Gastrocnemius medialis (tissue), 4 donors: Measurements from ENCODE around the gene GCDH.

Experiments
- CTCF ChIP-seq, 5 experiments: fragments of 450-650 bp in 3 of 5; fragments of 200-600 bp in 2 of 5; sonication (generic) in 2 of 5; IDR thresholded peaks in 4 of 5; conservative IDR thresholded peaks in 1 of 5; 1 replicate in 4 of 5; 2 replicates in 1 of 5; pipeline ENCODE4 v1.5.1; 2016 to 2019; ENCODE audit warnings: antibody characterized with exemption in 5 of 5, mild to moderate bottlenecking in 3 of 5, moderate library complexity in 3 of 5
- POLR2A ChIP-seq, 2 donors: fragments of 450-650 bp; IDR thresholded peaks; one replicate each; pipeline ENCODE4 v1.6.1; 2017; ENCODE audit warnings: antibody characterized with exemption in 2 of 2, mild to moderate bottlenecking in 2 of 2, moderate library complexity in 2 of 2

GRCh38 chr19:12913011-12913561 is 22.1 kb downstream of the GCDH start:
- TF ChIP-seq CTCF (IDR thresholded peaks at IDR 0.05 in 4 of 5, conservative IDR thresholded peaks at IDR 0.05 in 1 of 5) (no peak), POLR2A (IDR thresholded peaks at IDR 0.05) (no peak)
